ENCODE results near the gene NCOA1. TPM values are rescaled to one million over a fixed set of nuclear protein-coding genes. Genes with fewer than 3 reads are reported as not detected.

Gene NCOA1
- total RNA-seq, 1 experiment from 2014 or later = 37.1 TPM

DNA sequence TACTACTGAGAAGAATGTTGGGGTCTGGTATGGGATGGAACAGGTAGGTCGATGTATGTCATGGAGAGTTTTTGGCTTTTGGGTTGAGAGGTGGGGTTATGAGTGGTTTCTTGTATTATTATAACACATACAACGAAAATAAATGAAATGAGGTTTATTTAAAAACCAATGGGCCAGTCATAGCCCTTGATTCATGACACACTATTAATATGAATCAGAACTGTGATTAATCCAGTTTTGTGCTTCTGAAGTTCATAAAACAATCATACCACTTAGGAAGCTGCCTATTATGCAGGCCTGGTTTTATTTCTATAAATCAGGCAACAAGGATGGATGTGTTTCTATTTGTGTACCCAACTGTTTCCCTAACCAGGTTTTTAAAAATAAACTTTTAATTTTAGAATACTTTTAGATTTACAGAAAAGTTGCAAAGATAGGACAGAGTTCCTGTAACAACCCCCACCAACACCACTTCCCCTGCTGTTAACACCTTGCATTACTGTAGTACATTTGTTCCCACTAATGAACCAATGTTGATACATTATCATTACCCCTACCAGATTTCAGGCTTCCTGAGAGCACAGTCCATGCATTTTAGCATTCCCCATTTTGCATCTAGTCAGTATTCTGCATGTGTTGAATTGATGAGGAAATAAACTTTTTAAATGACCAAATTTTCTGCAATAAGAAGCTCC is 37.5 kb upstream of the NCOA1 start:
- no peak overlapping the region for H3K4me3 ChIP-seq (ENCODE audit: low read depth, low read length)
- TF ChIP-seq, protein P1, sequence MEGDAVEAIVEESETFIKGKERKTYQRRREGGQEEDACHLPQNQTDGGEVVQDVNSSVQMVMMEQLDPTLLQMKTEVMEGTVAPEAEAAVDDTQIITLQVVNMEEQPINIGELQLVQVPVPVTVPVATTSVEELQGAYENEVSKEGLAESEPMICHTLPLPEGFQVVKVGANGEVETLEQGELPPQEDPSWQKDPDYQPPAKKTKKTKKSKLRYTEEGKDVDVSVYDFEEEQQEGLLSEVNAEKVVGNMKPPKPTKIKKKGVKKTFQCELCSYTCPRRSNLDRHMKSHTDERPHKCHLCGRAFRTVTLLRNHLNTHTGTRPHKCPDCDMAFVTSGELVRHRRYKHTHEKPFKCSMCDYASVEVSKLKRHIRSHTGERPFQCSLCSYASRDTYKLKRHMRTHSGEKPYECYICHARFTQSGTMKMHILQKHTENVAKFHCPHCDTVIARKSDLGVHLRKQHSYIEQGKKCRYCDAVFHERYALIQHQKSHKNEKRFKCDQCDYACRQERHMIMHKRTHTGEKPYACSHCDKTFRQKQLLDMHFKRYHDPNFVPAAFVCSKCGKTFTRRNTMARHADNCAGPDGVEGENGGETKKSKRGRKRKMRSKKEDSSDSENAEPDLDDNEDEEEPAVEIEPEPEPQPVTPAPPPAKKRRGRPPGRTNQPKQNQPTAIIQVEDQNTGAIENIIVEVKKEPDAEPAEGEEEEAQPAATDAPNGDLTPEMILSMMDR (IDR thresholded peaks at IDR 0.05; ENCODE audit: insufficient read depth in 1 of 2, low read depth in 1 of 2, low read length in 1 of 2, severe bottlenecking in 1 of 2, unreplicated experiment in 1 of 2) = no peak
- Mint-ChIP-seq H3K4me3 (ENCODE audit: unreplicated experiment) (no peak overlapping the region), H3K27me3 (ENCODE audit: insufficient read depth, unreplicated experiment) (no peaks in the 10 kb centered on the region), H3K27ac (ENCODE audit: unreplicated experiment) (no peak overlapping the region), H3K36me3 (ENCODE audit: insufficient read depth, unreplicated experiment) (no peaks in the 10 kb centered on the region), H3K9me3 (ENCODE audit: unreplicated experiment) (peaks cover 4% of the 10 kb centered on the region), H3K4me1 (ENCODE audit: low read depth, unreplicated experiment) (no peaks in the 10 kb centered on the region)
- no peak for DNase-seq
- H3K9me3 ChIP-seq = peaks cover 11% of the 10 kb centered on the region
- ChIA-PET CTCF (no interaction called here), POLR2A (no interaction called here)
- intact Hi-C loops (cut with micrococcal nuclease; ENCODE audit: unreplicated experiment) = no loop called here
- BruUV-seq (replicated peaks) = no TSS peak
- H3K27me3 ChIP-seq (replicated peaks; ENCODE audit: control insufficient read depth, insufficient read depth, low read length) = no peaks in the 10 kb centered on the region
- no peaks in the 10 kb centered on the region for H3K36me3 ChIP-seq (ENCODE audit: control insufficient read depth, insufficient read depth, low read length)
- H3K4me1 ChIP-seq = no peaks in the 10 kb centered on the region

- H3K9me3 ChIP-seq = peaks cover 5% of the 10 kb centered on the region
- Mint-ChIP-seq H3K36me3 (ENCODE audit: insufficient read depth, unreplicated experiment) (no peaks in the 10 kb centered on the region), H3K9me3 (ENCODE audit: unreplicated experiment) (no peaks in the 10 kb centered on the region), H3K27me3 (ENCODE audit: insufficient read depth, unreplicated experiment) (no peaks in the 10 kb centered on the region), H3K4me3 (ENCODE audit: unreplicated experiment) (no peak overlapping the region), H3K4me1 (ENCODE audit: low read depth, unreplicated experiment) (no peaks in the 10 kb centered on the region), H3K27ac (ENCODE audit: unreplicated experiment) (no peak overlapping the region)
- TF ChIP-seq, protein P1 (IDR thresholded peaks at IDR 0.05; ENCODE audit: insufficient read depth in 1 of 2, low read depth in 1 of 2, low read length in 1 of 2, severe bottlenecking in 1 of 2, unreplicated experiment in 1 of 2) = no peak
- POLR2A ChIA-PET = no interaction called here
- H3K36me3 ChIP-seq (ENCODE audit: control insufficient read depth, insufficient read depth, low read length) = no peaks in the 10 kb centered on the region
- no peaks in the 10 kb centered on the region for H3K27me3 ChIP-seq (replicated peaks; ENCODE audit: control insufficient read depth, insufficient read depth, low read length)
- H3K4me1 ChIP-seq = no peaks in the 10 kb centered on the region
- H3K4me3 ChIP-seq (ENCODE audit: low read depth, low read length) = no peak overlapping the region
- intact Hi-C loops (cut with micrococcal nuclease; ENCODE audit: unreplicated experiment) = no loop called here
- no peak for DNase-seq
- CTCF ChIA-PET = no interaction called here
- BruUV-seq (replicated peaks) = no TSS peak
These were observed 36.8 kb upstream of the NCOA1 start for GRCh38 chr2:24454294-24454693.

- no peaks in the 10 kb centered on the region for H3K4me1 ChIP-seq
- Mint-ChIP-seq H3K9me3 (ENCODE audit: unreplicated experiment) (no peaks in the 10 kb centered on the region), H3K4me1 (ENCODE audit: low read depth, unreplicated experiment) (no peaks in the 10 kb centered on the region), H3K36me3 (ENCODE audit: insufficient read depth, unreplicated experiment) (no peaks in the 10 kb centered on the region), H3K27ac (ENCODE audit: unreplicated experiment) (no peak overlapping the region), H3K4me3 (ENCODE audit: unreplicated experiment) (no peak overlapping the region), H3K27me3 (ENCODE audit: insufficient read depth, unreplicated experiment) (no peaks in the 10 kb centered on the region)
- no peak overlapping the region for H3K4me3 ChIP-seq (ENCODE audit: low read depth, low read length)
- BruUV-seq (replicated peaks) = no TSS peak
- intact Hi-C loops (cut with micrococcal nuclease; ENCODE audit: unreplicated experiment) = no loop called here
- DNase-seq = no peak
- TF ChIP-seq, protein P1 (IDR thresholded peaks at IDR 0.05; ENCODE audit: insufficient read depth in 1 of 2, low read depth in 1 of 2, low read length in 1 of 2, severe bottlenecking in 1 of 2, unreplicated experiment in 1 of 2) = no peak
- H3K36me3 ChIP-seq (ENCODE audit: control insufficient read depth, insufficient read depth, low read length) = no peaks in the 10 kb centered on the region
- no peaks in the 10 kb centered on the region for H3K9me3 ChIP-seq
- ChIA-PET CTCF (no interaction called here), POLR2A (no interaction called here)
- no peaks in the 10 kb centered on the region for H3K27me3 ChIP-seq (replicated peaks; ENCODE audit: control insufficient read depth, insufficient read depth, low read length)
These were observed 34.2 kb upstream of the NCOA1 start for GRCh38 chr2:24456599-24457556.

Data from Caco-2 (cell line).